Measurements from ENCODE around the gene NFE2.

NFE2 gene

GRCh38 chr12:54249489-54249888 is 51.3 kb downstream of the NFE2 start:
- DNase-seq (ENCODE audit: low spot score): no peak

GRCh38 chr12:54246011-54246641 is 54.7 kb downstream of the NFE2 start:
- DNase-seq (ENCODE audit: low spot score): no peak

Measured in SW480 (cell line).